SH-SY5Y (cell line): Measurements from ENCODE around the gene METTL24.

Experiments used
- GATA2 ChIP-seq: IDR thresholded peaks from 2 replicates; pipeline ENCODE4 v1.6.1; 2011; ENCODE audit warnings: mild to moderate bottlenecking, low read depth, low read length
- GATA3 ChIP-seq: IDR thresholded peaks from 2 replicates; pipeline ENCODE4 v1.6.1; 2011; ENCODE audit warnings: low read depth, mild to moderate bottlenecking, low read length, moderate library complexity

DNA sequence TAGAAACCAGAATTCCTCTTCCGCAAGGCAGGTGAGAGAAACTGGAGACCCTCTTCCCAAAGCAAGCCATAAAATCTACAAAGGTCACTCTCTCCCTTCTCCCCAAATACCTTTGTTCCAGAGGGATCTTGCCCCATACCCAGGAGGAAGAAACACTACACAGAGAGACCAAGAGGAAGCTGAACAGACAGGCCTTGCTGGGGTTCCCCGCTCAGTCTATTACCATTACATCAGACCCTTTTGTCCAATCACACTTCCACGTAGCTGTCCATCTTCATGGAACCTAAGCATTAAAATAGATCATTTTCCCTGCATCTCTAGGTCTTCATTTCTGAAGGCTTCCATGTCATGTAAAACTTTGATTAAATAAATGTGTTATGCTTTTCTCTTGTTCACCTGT, 32.1 kb downstream of the METTL24 start:
- TF ChIP-seq GATA2 (no peak), GATA3 (no peak)
